Measurements from ENCODE around the gene P2RY2. TPM values are rescaled to one million over a fixed set of nuclear protein-coding genes. Genes with fewer than 3 reads are reported as not detected.
"Not testable (repeated sequence)": the region's sequence is repeated elsewhere in the genome, so short reads cannot be mapped to it uniquely, and the experiment has no call there.

The P2RY2 gene
- total and polyA plus RNA-seq, 4 donors: 1.8 to 3.7 (median 2.2) TPM

GRCh38 chr11:73197348-73197747 is 20.7 kb upstream of the P2RY2 start:
- Histone ChIP-seq H3K36me3 (ENCODE audit: control insufficient read depth in 4 of 4, insufficient read depth in 3 of 4, low read depth in 1 of 4, low read length in 3 of 4) (no peaks in the 10 kb centered on the region), H3K4me3 (ENCODE audit: low read depth in 1 of 3, low read length in 3 of 3) (no peak overlapping the region), H3K27me3 (ENCODE audit: control insufficient read depth in 4 of 4, insufficient read depth in 4 of 4, low read length in 3 of 4) (no peaks in the 10 kb centered on the region), H3K9me3 (ENCODE audit: control insufficient read depth in 4 of 4, low read length in 3 of 4) (no peaks in the 10 kb centered on the region), H3K4me1 (ENCODE audit: control insufficient read depth in 4 of 4, insufficient read depth in 4 of 4, low read length in 3 of 4) (no peaks in the 10 kb centered on the region), H3K9ac (ENCODE audit: low read depth in 1 of 2, low read length in 2 of 2) (no peak overlapping the region), H3K27ac (ENCODE audit: low read depth in 1 of 2, low read length in 2 of 2) (no peak overlapping the region)
- no peak for TF ChIP-seq EGR1 (IDR thresholded peaks at IDR 0.05; ENCODE audit: low read depth in 2 of 2)
- TF ChIP-seq YY1 (IDR thresholded peaks at IDR 0.05): no peak
- no peak for TF ChIP-seq NR2F2 (IDR thresholded peaks at IDR 0.05)
- TF ChIP-seq RAD21 (IDR thresholded peaks at IDR 0.05): no peak
- TF ChIP-seq TAF1 (conservative IDR thresholded peaks at IDR 0.05): no peak
- no peak for TF ChIP-seq FOXA2 (IDR thresholded peaks at IDR 0.05)
- TF ChIP-seq, protein P1, sequence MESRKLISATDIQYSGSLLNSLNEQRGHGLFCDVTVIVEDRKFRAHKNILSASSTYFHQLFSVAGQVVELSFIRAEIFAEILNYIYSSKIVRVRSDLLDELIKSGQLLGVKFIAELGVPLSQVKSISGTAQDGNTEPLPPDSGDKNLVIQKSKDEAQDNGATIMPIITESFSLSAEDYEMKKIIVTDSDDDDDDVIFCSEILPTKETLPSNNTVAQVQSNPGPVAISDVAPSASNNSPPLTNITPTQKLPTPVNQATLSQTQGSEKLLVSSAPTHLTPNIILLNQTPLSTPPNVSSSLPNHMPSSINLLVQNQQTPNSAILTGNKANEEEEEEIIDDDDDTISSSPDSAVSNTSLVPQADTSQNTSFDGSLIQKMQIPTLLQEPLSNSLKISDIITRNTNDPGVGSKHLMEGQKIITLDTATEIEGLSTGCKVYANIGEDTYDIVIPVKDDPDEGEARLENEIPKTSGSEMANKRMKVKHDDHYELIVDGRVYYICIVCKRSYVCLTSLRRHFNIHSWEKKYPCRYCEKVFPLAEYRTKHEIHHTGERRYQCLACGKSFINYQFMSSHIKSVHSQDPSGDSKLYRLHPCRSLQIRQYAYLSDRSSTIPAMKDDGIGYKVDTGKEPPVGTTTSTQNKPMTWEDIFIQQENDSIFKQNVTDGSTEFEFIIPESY (IDR thresholded peaks at IDR 0.05): no peak
- TF ChIP-seq HNF4G (IDR thresholded peaks at IDR 0.05): no peak
- TF ChIP-seq GABPA (IDR thresholded peaks at IDR 0.05 in 1 of 2, conservative IDR thresholded peaks at IDR 0.05 in 1 of 2): no peak
- no peak for TF ChIP-seq JUND (IDR thresholded peaks at IDR 0.05)
- no peak for TF ChIP-seq HNF4A (conservative IDR thresholded peaks at IDR 0.05)
- no peak for TF ChIP-seq FOXA1 (IDR thresholded peaks at IDR 0.05)
- no peak for TF ChIP-seq REST (IDR thresholded peaks at IDR 0.05)
- TF ChIP-seq, protein P2, sequence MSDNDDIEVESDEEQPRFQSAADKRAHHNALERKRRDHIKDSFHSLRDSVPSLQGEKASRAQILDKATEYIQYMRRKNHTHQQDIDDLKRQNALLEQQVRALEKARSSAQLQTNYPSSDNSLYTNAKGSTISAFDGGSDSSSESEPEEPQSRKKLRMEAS (IDR thresholded peaks at IDR 0.05): no peak
- no peak for TF ChIP-seq SP1 (IDR thresholded peaks at IDR 0.05)
- no peak for TF ChIP-seq RXRA (IDR thresholded peaks at IDR 0.05)
- TF ChIP-seq, protein P3, sequence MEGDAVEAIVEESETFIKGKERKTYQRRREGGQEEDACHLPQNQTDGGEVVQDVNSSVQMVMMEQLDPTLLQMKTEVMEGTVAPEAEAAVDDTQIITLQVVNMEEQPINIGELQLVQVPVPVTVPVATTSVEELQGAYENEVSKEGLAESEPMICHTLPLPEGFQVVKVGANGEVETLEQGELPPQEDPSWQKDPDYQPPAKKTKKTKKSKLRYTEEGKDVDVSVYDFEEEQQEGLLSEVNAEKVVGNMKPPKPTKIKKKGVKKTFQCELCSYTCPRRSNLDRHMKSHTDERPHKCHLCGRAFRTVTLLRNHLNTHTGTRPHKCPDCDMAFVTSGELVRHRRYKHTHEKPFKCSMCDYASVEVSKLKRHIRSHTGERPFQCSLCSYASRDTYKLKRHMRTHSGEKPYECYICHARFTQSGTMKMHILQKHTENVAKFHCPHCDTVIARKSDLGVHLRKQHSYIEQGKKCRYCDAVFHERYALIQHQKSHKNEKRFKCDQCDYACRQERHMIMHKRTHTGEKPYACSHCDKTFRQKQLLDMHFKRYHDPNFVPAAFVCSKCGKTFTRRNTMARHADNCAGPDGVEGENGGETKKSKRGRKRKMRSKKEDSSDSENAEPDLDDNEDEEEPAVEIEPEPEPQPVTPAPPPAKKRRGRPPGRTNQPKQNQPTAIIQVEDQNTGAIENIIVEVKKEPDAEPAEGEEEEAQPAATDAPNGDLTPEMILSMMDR (IDR thresholded peaks at IDR 0.05; ENCODE audit: low read depth, low read length, missing input control): no peak
- TF ChIP-seq ATF3 (IDR thresholded peaks at IDR 0.05): no peak
- DNase-seq (ENCODE audit: low spot score): no peak
- WGBS: 79% methylated on average over 4 of the region's 4 CpGs

DNA sequence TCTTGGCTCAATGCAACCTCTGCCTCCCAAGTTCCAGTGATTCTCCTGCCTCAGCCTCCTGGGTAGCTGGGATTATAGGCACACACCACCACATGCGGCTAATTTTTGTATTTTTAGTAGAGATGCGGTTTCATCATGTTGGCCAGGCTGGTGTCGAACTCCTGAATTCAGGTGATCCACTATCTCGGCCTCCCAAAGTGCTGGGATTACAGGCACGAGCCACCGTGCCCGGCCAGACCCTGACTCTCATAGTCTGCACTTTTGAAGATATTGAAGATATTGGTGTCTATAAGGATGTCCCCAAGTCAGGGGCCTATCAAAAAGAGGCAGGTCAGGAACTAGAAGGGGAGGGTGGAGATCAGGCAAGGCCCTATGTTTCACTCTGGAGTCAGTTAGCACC is 20.3 kb upstream of the P2RY2 start:
- H3K27me3 ChIP-seq (ENCODE audit: control insufficient read depth in 4 of 4, insufficient read depth in 4 of 4, low read length in 3 of 4); H3K36me3 ChIP-seq (ENCODE audit: control insufficient read depth in 4 of 4, insufficient read depth in 3 of 4, low read depth in 1 of 4, low read length in 3 of 4); H3K9me3 ChIP-seq (ENCODE audit: control insufficient read depth in 4 of 4, low read length in 3 of 4); H3K9ac ChIP-seq (ENCODE audit: low read depth in 1 of 2, low read length in 2 of 2); H3K4me1 ChIP-seq (ENCODE audit: control insufficient read depth in 4 of 4, insufficient read depth in 4 of 4, low read length in 3 of 4); H3K4me3 ChIP-seq (ENCODE audit: low read depth in 1 of 3, low read length in 3 of 3); DNase-seq (ENCODE audit: low spot score); H3K27ac ChIP-seq (ENCODE audit: low read depth in 1 of 2, low read length in 2 of 2): not testable (repeated sequence)
- 97% methylated on average over 7 of the region's 7 CpGs for WGBS

All from liver (tissue), 9 donors.